GM19043 (cell line): ENCODE results near the gene SNX10.

ENCODE experiments used
- ATAC-seq: cut with Tn5 transposase; IDR thresholded peaks from one replicate; pipeline ENCODE4 v1.9.1; 2021; ENCODE audit warnings: low read depth; ENCODE audit not compliant: unreplicated experiment

The SNX10 gene

DNA sequence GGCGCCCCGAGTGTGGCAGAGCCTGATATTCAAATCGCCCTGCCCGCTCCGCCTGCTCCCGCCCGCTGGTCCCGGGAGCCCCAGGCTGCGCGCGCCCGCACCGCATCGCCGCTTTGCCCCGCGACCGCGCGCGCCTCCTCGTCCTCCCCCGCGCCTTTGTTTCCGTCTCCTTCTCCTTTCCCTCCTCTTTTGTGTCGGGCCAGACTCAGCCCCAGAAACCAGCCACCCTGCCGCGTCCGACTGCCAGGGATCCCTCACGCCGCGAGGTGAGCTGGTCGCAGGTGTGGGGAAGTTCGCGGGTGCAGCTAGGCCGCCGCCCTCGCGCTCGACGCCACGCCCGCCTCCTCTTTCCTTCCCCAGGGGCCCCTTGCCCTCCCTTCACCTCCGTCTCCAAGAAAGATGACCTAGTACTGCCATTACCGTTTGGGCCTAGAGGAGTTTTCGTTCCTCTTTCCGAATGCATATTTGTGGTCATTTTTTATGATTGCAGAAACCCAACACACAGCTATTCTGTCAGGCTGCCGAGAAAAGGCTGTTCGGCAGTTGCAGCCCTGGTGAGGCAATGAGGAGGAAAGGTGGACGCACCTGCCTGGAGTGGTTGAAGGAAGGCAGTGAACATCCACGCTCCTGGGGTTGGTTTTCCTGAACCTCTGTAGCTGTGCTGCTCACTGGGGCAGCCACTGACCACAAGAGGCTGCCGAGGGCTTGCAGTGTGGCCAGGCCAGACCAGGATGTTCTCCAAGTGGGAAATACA, 107.3 kb downstream of the SNX10 start:
- ATAC-seq = peak; percentile 82

DNA sequence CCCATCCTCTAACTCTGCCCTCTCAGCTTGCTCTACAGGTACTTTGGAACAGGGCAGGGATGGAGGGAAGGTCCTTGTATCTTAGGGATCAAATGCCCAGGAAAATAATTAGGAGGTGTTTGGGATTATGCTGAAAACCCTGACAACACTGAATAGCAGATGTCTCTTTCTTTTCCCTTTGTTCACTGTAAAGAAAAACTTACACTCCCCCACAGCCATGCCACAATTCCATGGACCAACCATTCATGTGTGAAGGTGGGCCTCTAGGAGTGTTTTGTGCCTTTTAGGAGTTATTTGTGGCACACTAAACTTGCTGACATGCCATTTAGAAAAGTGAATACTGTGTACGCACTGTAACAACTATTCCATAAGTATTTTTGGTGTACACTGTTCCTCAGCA, 108.1 kb downstream of the SNX10 start:
- no peak for ATAC-seq

DNA sequence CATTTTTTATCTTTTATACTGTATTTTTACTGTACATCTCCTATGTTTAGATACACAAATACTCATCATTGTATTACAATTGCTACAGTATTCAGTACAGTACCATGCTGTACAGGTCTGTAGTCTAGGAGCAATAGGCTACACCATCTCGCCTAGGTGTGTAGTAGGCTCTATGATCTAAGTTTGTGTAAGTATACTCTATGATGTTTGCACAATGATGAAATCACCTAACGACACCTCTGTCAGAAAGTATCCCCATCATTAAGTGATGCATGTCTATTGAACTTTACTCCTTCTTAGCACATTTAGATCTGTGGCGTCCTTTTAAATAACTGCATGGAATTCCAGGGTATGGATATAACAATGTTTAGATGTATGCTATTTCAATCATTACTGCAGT, 112.0 kb downstream of the SNX10 start:
- ATAC-seq = no peak

DNA sequence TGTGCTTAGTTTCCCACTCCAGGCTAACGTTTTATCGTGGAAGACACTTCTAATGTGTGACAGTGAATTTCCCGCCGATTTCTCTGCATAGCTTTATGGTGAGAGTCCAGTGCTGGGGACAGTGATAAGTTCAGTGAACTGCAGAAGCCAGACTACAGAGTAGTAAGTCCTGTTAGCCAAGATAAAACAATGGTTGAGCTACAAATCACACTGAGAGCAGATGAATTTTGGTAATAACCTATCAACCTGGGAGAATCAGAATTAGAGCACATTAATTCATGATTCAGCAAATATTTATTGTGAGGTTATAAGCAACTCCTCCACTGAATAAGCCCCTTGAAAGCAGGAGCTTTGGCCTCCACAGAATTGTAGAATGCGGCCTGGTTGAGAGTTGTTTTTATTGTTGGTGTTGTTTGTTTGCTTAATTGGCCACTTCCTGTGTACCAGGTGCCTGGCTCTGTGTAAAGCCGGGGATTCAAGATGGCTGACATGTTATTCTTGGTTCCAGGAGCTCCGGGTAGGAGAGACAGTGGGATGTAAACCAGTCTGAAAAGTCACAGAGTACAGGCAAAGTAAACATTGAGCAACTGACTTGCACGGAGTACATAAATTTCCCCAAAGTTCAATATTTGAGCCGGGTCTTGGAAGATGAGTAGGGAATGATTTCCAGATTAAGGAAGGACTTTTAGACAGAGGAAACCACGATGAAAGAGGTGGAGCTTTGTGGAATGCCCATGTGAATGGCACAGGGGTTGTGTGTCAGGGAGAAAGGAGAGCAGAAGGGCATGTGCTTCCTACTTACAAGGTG, 112.7 kb downstream of the SNX10 start:
- ATAC-seq = no peak

GRCh38 chr7:26406433-26406832, 114.8 kb downstream of the SNX10 start:
- no peak for ATAC-seq

DNA sequence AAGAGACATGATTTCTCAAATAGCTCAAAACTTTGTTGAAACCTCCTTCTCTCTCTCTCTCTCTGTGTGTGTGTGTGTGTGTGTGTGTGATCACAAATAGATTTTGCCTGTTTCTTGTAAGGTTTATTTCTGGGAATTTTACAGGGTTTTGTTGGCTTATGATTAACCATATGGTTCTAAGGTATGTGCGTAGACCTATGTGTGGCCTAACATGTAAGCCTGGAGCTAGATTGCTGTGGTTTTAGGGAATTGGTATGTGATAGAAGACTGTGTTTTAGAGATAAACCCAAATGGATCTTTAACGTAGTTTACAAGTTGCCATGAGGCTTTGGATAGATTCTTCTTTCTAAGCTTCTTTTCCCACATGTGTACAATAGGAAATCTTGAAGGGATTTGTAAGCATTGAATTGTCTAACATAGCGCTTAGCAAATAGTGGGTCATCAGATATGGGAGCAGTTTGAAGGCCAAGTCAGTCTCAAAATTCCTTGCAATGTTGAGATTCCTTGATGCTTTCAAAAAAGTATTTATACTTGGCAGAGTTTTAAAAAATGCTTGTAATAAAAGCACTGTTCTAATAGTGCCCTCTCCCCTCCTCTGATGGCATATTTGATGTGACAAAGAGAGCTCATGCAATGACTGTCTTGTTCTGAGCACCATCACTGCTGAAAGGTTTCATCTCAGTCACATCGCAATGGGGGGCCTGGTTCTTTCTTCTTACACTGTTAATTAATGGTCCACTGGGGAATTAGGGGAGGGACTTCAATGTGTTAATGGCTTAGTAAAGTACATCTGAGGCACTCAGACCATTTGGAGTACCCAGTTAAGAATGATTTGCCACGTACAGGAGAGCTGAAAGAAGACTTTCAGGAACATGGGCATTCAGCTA, 118.2 kb downstream of the SNX10 start:
- ATAC-seq = no peak

DNA sequence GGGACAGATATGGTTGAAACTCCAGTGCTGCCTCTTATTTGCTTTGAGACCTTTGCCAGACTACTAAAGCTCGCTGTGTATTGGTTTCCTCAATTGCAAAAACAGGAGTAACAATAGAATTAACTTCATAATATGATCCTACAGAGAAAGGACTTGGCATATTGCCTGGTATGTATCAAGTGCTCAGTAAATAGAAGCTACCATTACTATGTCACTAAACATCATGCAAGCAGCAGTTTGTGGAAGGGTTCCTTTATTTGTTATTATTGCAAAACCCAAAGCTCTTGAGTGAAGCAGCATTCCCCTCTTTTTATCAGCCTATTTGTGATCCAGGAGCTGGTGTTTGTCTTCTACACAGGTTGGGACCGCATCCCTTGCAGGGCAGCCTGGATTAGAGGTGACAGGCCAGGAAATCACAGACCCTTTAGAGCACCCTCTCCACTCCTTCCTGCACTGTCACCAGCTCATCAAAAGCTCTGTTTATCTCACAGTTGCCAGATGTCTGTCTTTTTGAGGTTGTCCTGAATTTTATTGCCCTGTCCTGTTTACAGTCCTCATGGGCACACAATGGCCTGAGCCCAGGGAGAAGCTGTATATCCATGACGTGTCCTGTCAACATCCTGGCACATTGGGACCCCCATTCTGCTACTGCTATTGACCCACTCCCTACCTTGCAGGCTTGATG, 121.5 kb downstream of the SNX10 start:
- ATAC-seq = no peak

- ATAC-seq = no peak
Observed at GRCh38 chr7:26416004-26416403, 124.3 kb downstream of the SNX10 start.

- ATAC-seq = no peak
Observed at GRCh38 chr7:26417911-26418413, 126.3 kb downstream of the SNX10 start.

GRCh38 chr7:26419198-26419597, 127.5 kb downstream of the SNX10 start:
- no peak for ATAC-seq

DNA sequence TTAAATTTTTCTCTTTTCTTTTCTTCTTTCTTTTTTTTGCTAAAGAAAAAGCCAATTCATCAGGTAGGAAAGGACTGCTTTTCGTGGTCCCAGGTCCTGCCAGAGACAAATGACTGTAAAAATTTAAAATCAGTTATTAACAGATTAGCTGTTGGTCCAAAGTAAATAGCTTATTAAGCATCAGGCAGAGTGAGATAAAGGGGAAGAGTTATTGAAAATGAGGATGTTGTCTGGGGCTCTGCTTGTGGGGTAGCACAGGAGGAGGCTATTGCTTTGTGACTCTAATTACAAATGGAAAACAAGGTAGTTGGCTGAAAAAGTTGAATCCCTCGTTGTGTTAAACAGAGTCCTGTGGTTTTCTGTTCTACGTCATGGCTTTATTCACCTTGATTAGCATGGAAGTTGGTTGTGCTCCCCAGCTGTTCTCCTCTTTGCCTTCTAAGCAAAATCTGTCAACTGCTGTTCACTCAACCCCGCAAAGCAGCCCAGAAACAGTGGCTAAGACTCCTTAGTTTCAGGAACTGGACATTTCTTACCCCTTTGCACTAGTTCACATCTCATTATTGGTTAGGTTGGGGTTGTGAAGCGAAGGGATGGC, 128.9 kb downstream of the SNX10 start:
- no peak for ATAC-seq

DNA sequence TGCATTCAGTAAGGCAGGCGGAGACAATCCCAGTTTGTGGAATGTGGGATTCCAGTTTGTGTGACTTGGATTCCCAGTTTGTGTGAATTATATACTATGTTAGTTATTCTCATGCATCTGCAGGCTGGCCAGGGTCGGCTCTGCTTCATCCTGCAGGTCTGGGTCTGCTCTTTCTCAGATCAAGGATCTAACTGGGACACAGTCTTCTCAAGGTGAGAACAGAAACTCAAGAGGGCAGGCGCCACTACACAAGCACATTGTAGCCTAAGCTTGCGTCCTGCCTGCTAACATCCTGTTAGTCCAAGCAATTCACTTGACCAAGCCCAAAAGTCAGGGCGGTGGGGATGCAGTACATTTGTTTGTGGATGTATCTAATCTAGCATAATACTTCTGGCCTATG, 131.1 kb downstream of the SNX10 start:
- ATAC-seq = no peak

DNA sequence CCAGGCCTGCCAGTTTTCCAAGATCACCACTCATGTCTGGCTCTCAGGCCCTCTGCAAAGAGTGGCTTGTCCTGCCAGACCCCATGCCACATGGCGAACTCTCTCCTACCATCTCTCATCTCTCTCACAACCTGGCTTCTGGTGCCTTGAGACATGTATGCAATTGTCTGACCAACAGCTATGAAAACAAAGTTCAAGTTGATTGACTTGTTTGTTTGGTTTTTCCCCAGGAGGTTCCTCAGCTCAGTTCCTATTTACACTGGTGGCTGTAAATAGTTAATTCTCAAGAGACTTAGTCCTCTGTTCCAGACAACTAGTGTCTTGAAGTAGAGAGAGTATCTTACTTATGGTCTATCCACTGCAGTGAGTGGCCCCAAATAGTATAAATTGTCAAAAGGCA, 131.8 kb downstream of the SNX10 start:
- ATAC-seq = no peak
